Liver (tissue), 9 donors: Measurements from ENCODE around the gene CEP85L. TPM values are rescaled to one million over a fixed set of nuclear protein-coding genes. Genes with fewer than 3 reads are reported as not detected.

Experiments
- DNase-seq: peaks from one replicate; pipeline ENCODE4 v3.0.0-alpha.2; 2017; ENCODE audit warnings: low spot score
- H3K27ac ChIP-seq, 2 donors: one replicate each; pipeline ENCODE4 v1.7.0; 2013; ENCODE audit warnings: inconsistent platforms in 2 of 2, low read length in 2 of 2, control low read depth in 1 of 2, low read depth in 1 of 2, mild to moderate bottlenecking in 1 of 2
- H3K27me3 ChIP-seq, 4 donors: one replicate each; pipeline versions ENCODE4 v1.6.1 to v1.7.0; 2013; ENCODE audit warnings: low read length in 3 of 4, inconsistent platforms in 1 of 4, mild to moderate bottlenecking in 1 of 4, moderate library complexity in 1 of 4; ENCODE audit not compliant: control insufficient read depth in 4 of 4, insufficient read depth in 4 of 4
- H3K36me3 ChIP-seq, 4 donors: one replicate each; pipeline versions ENCODE4 v1.6.1 to v1.7.0; 2013; ENCODE audit warnings: low read length in 3 of 4, mild to moderate bottlenecking in 3 of 4, low read depth in 1 of 4, moderate library complexity in 1 of 4; ENCODE audit not compliant: control insufficient read depth in 4 of 4, insufficient read depth in 3 of 4
- H3K4me1 ChIP-seq, 4 donors: one replicate each; pipeline versions ENCODE4 v1.6.1 to v1.7.0; 2013; ENCODE audit warnings: low read length in 3 of 4, mild to moderate bottlenecking in 3 of 4, moderate library complexity in 1 of 4; ENCODE audit not compliant: control insufficient read depth in 4 of 4, insufficient read depth in 4 of 4
- H3K4me3 ChIP-seq, 3 donors: one replicate each; pipeline versions ENCODE4 v1.6.1 to v1.7.0; 2013; ENCODE audit warnings: low read length in 3 of 3, control low read depth in 1 of 3, low read depth in 1 of 3, mild to moderate bottlenecking in 1 of 3
- H3K9ac ChIP-seq, 2 donors: one replicate each; pipeline ENCODE4 v1.7.0; 2013; ENCODE audit warnings: low read length in 2 of 2, mild to moderate bottlenecking in 2 of 2, moderate library complexity in 2 of 2, control low read depth in 1 of 2, low read depth in 1 of 2
- H3K9me3 ChIP-seq, 4 donors: one replicate each; pipeline versions ENCODE4 v1.6.1 to v1.7.0; 2013; ENCODE audit warnings: low read length in 3 of 4; ENCODE audit not compliant: control insufficient read depth in 4 of 4
- ATF3 ChIP-seq: IDR thresholded peaks from 2 replicates; pipeline ENCODE4 v1.6.1; 2016; ENCODE audit warnings: antibody characterized with exemption
- CTCF ChIP-seq: fragments of 150-350 bp; IDR thresholded peaks from 2 replicates; pipeline ENCODE4 v1.5.1; 2017; ENCODE audit warnings: improper control_type of control experiment, low read depth, low read length; ENCODE audit not compliant: missing input control
- EGR1 ChIP-seq, 2 donors: IDR thresholded peaks; 2 replicates each; pipeline ENCODE4 v1.6.1; 2016 to 2018; ENCODE audit warnings: antibody characterized with exemption in 2 of 2, low read depth in 2 of 2
- FOXA1 ChIP-seq: IDR thresholded peaks from 2 replicates; pipeline ENCODE4 v1.6.1; 2016; ENCODE audit warnings: antibody characterized with exemption
- FOXA2 ChIP-seq: IDR thresholded peaks from 2 replicates; pipeline ENCODE4 v1.6.1; 2016; ENCODE audit warnings: antibody characterized with exemption
- GABPA ChIP-seq, 2 donors: IDR thresholded peaks in 1 of 2; conservative IDR thresholded peaks in 1 of 2; 2 replicates each; pipeline ENCODE4 v1.6.1; 2016; ENCODE audit warnings: antibody characterized with exemption in 2 of 2, mild to moderate bottlenecking in 1 of 2, moderate library complexity in 1 of 2
- HNF4A ChIP-seq, 2 donors: conservative IDR thresholded peaks; 2 replicates each; pipeline ENCODE4 v1.6.1; 2016; ENCODE audit warnings: antibody characterized with exemption in 2 of 2, mild to moderate bottlenecking in 2 of 2
- HNF4G ChIP-seq: IDR thresholded peaks from 2 replicates; pipeline ENCODE4 v1.6.1; 2016; ENCODE audit warnings: antibody characterized with exemption
- JUND ChIP-seq, 2 donors: IDR thresholded peaks; 2 replicates each; pipeline ENCODE4 v1.6.1; 2016; ENCODE audit warnings: antibody characterized with exemption in 2 of 2
- MAX ChIP-seq: IDR thresholded peaks from 2 replicates; pipeline ENCODE4 v1.6.1; 2016; ENCODE audit warnings: antibody characterized with exemption
- NR2F2 ChIP-seq: IDR thresholded peaks from 2 replicates; pipeline ENCODE4 v1.6.1; 2016; ENCODE audit warnings: antibody characterized with exemption
- RAD21 ChIP-seq, 2 donors: IDR thresholded peaks; 2 replicates each; pipeline ENCODE4 v1.6.1; 2016; ENCODE audit warnings: antibody characterized with exemption in 2 of 2, mild to moderate bottlenecking in 2 of 2
- REST ChIP-seq: IDR thresholded peaks from 2 replicates; pipeline ENCODE4 v1.6.1; 2016; ENCODE audit warnings: antibody characterized with exemption, mild to moderate bottlenecking
- RXRA ChIP-seq, 2 donors: IDR thresholded peaks; 2 replicates each; pipeline ENCODE4 v1.6.1; 2017 to 2018; ENCODE audit warnings: antibody characterized with exemption in 2 of 2, mild to moderate bottlenecking in 1 of 2
- SP1 ChIP-seq: IDR thresholded peaks from 2 replicates; pipeline ENCODE4 v1.6.1; 2018; ENCODE audit warnings: antibody characterized with exemption, mild to moderate bottlenecking
- TAF1 ChIP-seq: conservative IDR thresholded peaks from 2 replicates; pipeline ENCODE4 v1.6.1; 2016; ENCODE audit warnings: antibody characterized with exemption, mild to moderate bottlenecking
- YY1 ChIP-seq: IDR thresholded peaks from 2 replicates; pipeline ENCODE4 v1.6.1; 2016; ENCODE audit warnings: antibody characterized with exemption, mild to moderate bottlenecking
- ZBTB33 ChIP-seq: IDR thresholded peaks from 2 replicates; pipeline ENCODE4 v1.6.1; 2016; ENCODE audit warnings: antibody characterized with exemption
- WGBS: extraction: QIAGEN DNeasy Blood & Tissue Kit; methylation state at CpG from one replicate; pipeline ENCODE4 v1.1.7; 2013; 5-methylcytosine and 5-hydroxymethylcytosine counted together
- polyA plus RNA-seq, 2 donors: library from polyadenylated mRNA; stranded (reverse) in 1 of 2; unstranded in 1 of 2; fragments of 200-250 nt in 1 of 2; fragments of >200 nt in 1 of 2; fragmentation: Nextera tagmentation in 1 of 2; extraction: Ambion mirVana in 1 of 2; gene quantifications; one replicate each; pipeline versions ENCODE4 v1.2.1 to v1.2.3, GENCODE V29; 2013 to 2015
- total RNA-seq, 2 donors: library from RNA; depleted of rRNA; stranded (reverse); fragments of >200 nt; gene quantifications; one replicate each; pipeline ENCODE4 v1.2.3, GENCODE V29; 2014
- donor health status: healthy.
- donor health status: healthy.
- donor health status: healthy.
- donor health status: healthy.
- donor health status: healthy.

Gene CEP85L
- total and polyA plus RNA-seq, 4 donors = 0.40 to 6.4 (median 2.3) TPM

GRCh38 chr6:118693562-118693961 is 42.2 kb upstream of the CEP85L start:
- 44% methylated on average over 1 of the region's 1 CpG for WGBS
- Histone ChIP-seq H3K4me1 (no peaks in the 10 kb centered on the region), H3K9me3 (peaks cover 0 to 7% (median 0%) of the 10 kb centered on the region in 4 donors), H3K4me3 (no peak overlapping the region), H3K27ac (no peak overlapping the region), H3K9ac (no peak overlapping the region), H3K27me3 (no peaks in the 10 kb centered on the region), H3K36me3 (no peaks in the 10 kb centered on the region)
- no peak for DNase-seq
- TF ChIP-seq JUND (IDR thresholded peaks at IDR 0.05) (no peak), CTCF (no peak)

GRCh38 chr6:118685823-118686449 is 34.5 kb upstream of the CEP85L start:
- 76% methylated on average over 7 of the region's 7 CpGs for WGBS
- no peak for TF ChIP-seq ATF3
- TF ChIP-seq HNF4A (conservative IDR thresholded peaks at IDR 0.05) = no peak
- TF ChIP-seq SP1 = no peak
- TF ChIP-seq TAF1 = no peak
- TF ChIP-seq ZBTB33 = no peak
- TF ChIP-seq FOXA2 = no peak
- no peak for TF ChIP-seq RXRA (IDR thresholded peaks at IDR 0.05)
- TF ChIP-seq REST = no peak
- no peak for TF ChIP-seq EGR1 (IDR thresholded peaks at IDR 0.05; ENCODE audit: low read depth in 2 of 2)
- no peak for TF ChIP-seq JUND (IDR thresholded peaks at IDR 0.05)
- TF ChIP-seq RAD21 (IDR thresholded peaks at IDR 0.05) = no peak
- no peak for TF ChIP-seq CTCF
- no peak for TF ChIP-seq YY1
- no peak for TF ChIP-seq MAX
- no peak for TF ChIP-seq NR2F2
- no peak for TF ChIP-seq GABPA (IDR thresholded peaks at IDR 0.05 in 1 of 2, conservative IDR thresholded peaks at IDR 0.05 in 1 of 2)
- no peak for TF ChIP-seq FOXA1
- TF ChIP-seq HNF4G = no peak
- H3K4me3 ChIP-seq = no peak overlapping the region
- H3K36me3 ChIP-seq = no peaks in the 10 kb centered on the region
- H3K4me1 ChIP-seq = no peaks in the 10 kb centered on the region
- no peak overlapping the region for H3K9ac ChIP-seq
- no peaks in the 10 kb centered on the region for H3K27me3 ChIP-seq
- no peak overlapping the region for H3K27ac ChIP-seq
- H3K9me3 ChIP-seq = no peaks in the 10 kb centered on the region
- no peak for DNase-seq
